HCT116 (cell line): ENCODE measurements around the gene SLC35E4. TPM values are rescaled to one million over a fixed set of nuclear protein-coding genes. Genes with fewer than 3 reads are reported as not detected.

Source experiments
- ATAC-seq: fragments of 200-7000 bp; cut with Tn5 transposase; 2 replicates; pipeline ENCODE4 v1.9.1; 2020; ENCODE audit warnings: mild to moderate bottlenecking, moderate library complexity
- BruUV-seq: library from RNA; stranded (reverse); fragments of 400-500 nt; replicated peaks from 2 replicates; lab custom pipeline; 2021; lab: Mats Ljungman, UMichigan
- CTCF ChIA-PET: fragments of 300-600 bp; sonication (Branson Sonifier 250); formaldehyde crosslinking; loops from one replicate; lab custom pipeline; 2021; ENCODE audit warnings: antibody characterized with exemption; lab: Charles Lee
- POLR2A ChIA-PET: fragments of 300-600, 350-600 bp; sonication (Branson Sonifier 250); formaldehyde crosslinking; loops from one replicate; lab custom pipeline; 2021; ENCODE audit warnings: antibody characterized with exemption; lab: Charles Lee
- RAD21 ChIA-PET, 2 experiments: fragments of 300-600 bp; sonication (Branson Sonifier 250); formaldehyde crosslinking; loops; one replicate each; lab custom pipeline; 2023; ENCODE audit warnings: low total read pairs in 2 of 2; ENCODE audit not compliant: uncharacterized antibody in 2 of 2, unreplicated experiment in 2 of 2, low non-redundant PET in 1 of 2; lab: Charles Lee
- DNase-seq: peaks from one replicate; pipeline ENCODE4 v3.0.0-alpha.2; 2010; ENCODE audit warnings: low read depth, low spot score
- H2AFZ ChIP-seq: fragments of 200-600 bp; shearing (Covaris generic), sonication (generic); 2 replicates; pipeline ENCODE4 v1.6.1; 2017; ENCODE audit warnings: low read depth, mixed run types, mixed read lengths, antibody characterized with exemption, low read length; ENCODE audit not compliant: poor library complexity, severe bottlenecking
- H3K27ac ChIP-seq: 2 replicates; pipeline ENCODE4 v1.5.1; 2012; ENCODE audit warnings: low read depth, low read length
- H3K27me3 ChIP-seq: fragments of 200-600 bp; sonication (generic); 2 replicates; pipeline ENCODE4 v1.6.1; 2016; ENCODE audit warnings: mixed run types, low read length, mixed read lengths; ENCODE audit not compliant: insufficient read depth
- H3K36me3 ChIP-seq, 2 experiments: fragments of 200-500 bp in 1 of 2; fragments of 200-600 bp in 1 of 2; sonication (Bioruptor generic) in 1 of 2; sonication (generic) in 1 of 2; 2 replicates each; pipeline versions ENCODE4 v1.5.1 to v1.6.1; 2014 to 2016; ENCODE audit warnings: low read length in 2 of 2, inconsistent platforms in 1 of 2, mixed read lengths in 1 of 2, mixed run types in 1 of 2; ENCODE audit not compliant: insufficient read depth in 2 of 2, control insufficient read depth in 1 of 2
- H3K4me1 ChIP-seq, 2 experiments: fragments of 200-600 bp in 1 of 2; sonication (generic) in 1 of 2; 2 replicates each; pipeline versions ENCODE4 v1.5.1 to v1.6.1; 2012 to 2017; ENCODE audit warnings: low read length in 2 of 2, inconsistent platforms in 1 of 2, mild to moderate bottlenecking in 1 of 2, mixed read lengths in 1 of 2, mixed run types in 1 of 2, moderate library complexity in 1 of 2; ENCODE audit not compliant: insufficient read depth in 2 of 2, control insufficient read depth in 1 of 2
- H3K4me2 ChIP-seq: fragments of 200-600 bp; sonication (generic); 2 replicates; pipeline ENCODE4 v1.6.1; 2017; ENCODE audit warnings: mixed run types, low read length, mixed read lengths
- H3K4me3 ChIP-seq, 2 experiments: fragments of 200-600 bp in 1 of 2; sonication (generic) in 1 of 2; replicated peaks in 1 of 2; 2 replicates each; pipeline ENCODE4 v1.5.1; 2011 to 2016; ENCODE audit warnings: low read length in 2 of 2, control low read depth in 1 of 2, low read depth in 1 of 2, mild to moderate bottlenecking in 1 of 2, mixed read lengths in 1 of 2, mixed run types in 1 of 2
- H3K79me2 ChIP-seq: fragments of 200-600 bp; sonication (generic); 2 replicates; pipeline ENCODE4 v1.6.1; 2017; ENCODE audit warnings: mild to moderate bottlenecking, mixed run types, low read length, moderate library complexity, mixed read lengths; ENCODE audit not compliant: insufficient read depth
- H3K9ac ChIP-seq: fragments of 200-600 bp; sonication (generic); 2 replicates; pipeline ENCODE4 v1.6.1; 2016; ENCODE audit warnings: low read length, mixed read lengths
- H3K9me2 ChIP-seq: fragments of 200-600 bp; sonication (generic), shearing (Covaris generic); 2 replicates; pipeline ENCODE4 v1.6.1; 2017; ENCODE audit warnings: mixed run types, mild to moderate bottlenecking, moderate library complexity; ENCODE audit not compliant: insufficient read depth
- H3K9me3 ChIP-seq, 2 experiments: fragments of 200-500 bp in 1 of 2; fragments of 200-600 bp in 1 of 2; sonication (Bioruptor generic) in 1 of 2; sonication (generic) in 1 of 2; 2 replicates each; pipeline ENCODE4 v1.6.1; 2014 to 2017; ENCODE audit warnings: low read length in 2 of 2, mixed read lengths in 2 of 2, inconsistent platforms in 1 of 2, low read depth in 1 of 2, mild to moderate bottlenecking in 1 of 2, mixed run types in 1 of 2, moderate library complexity in 1 of 2; ENCODE audit not compliant: control insufficient read depth in 1 of 2, insufficient read depth in 1 of 2
- H4K20me1 ChIP-seq: fragments of 200-600 bp; sonication (generic), shearing (Covaris generic); 2 replicates; pipeline ENCODE4 v1.6.1; 2017; ENCODE audit warnings: mixed run types, mild to moderate bottlenecking, moderate library complexity; ENCODE audit not compliant: insufficient read depth
- CEBPB ChIP-seq: IDR thresholded peaks from 2 replicates; pipeline ENCODE4 v1.6.1; 2012; ENCODE audit warnings: low read depth
- ELF1 ChIP-seq: IDR thresholded peaks from 2 replicates; pipeline ENCODE4 v1.6.1; 2012; ENCODE audit warnings: low read depth, borderline replicate concordance
- EZH2 ChIP-seq: fragments of 200-600 bp; sonication (generic); IDR thresholded peaks from 2 replicates; pipeline ENCODE4 v1.6.1; 2017; ENCODE audit warnings: antibody characterized with exemption, mixed run types
- FOSL1 ChIP-seq: IDR thresholded peaks from 2 replicates; pipeline ENCODE4 v1.6.1; 2012; ENCODE audit warnings: low read depth
- JUND ChIP-seq: IDR thresholded peaks from 2 replicates; pipeline ENCODE4 v1.6.1; 2012
- POLR2A ChIP-seq: IDR thresholded peaks from 2 replicates; pipeline ENCODE4 v1.7.0; 2011; ENCODE audit warnings: borderline replicate concordance; ENCODE audit not compliant: insufficient read depth, insufficient read length; ENCODE audit errors: extremely low read depth
- POLR2AphosphoS5 ChIP-seq: IDR thresholded peaks from 2 replicates; pipeline ENCODE4 v1.6.1; 2011; ENCODE audit warnings: mild to moderate bottlenecking, low read depth, low read length, moderate library complexity
- RAD21 ChIP-seq: IDR thresholded peaks from 2 replicates; pipeline ENCODE4 v1.6.1; 2012; ENCODE audit warnings: low read depth, mild to moderate bottlenecking
- SIN3A ChIP-seq: IDR thresholded peaks from 2 replicates; pipeline ENCODE4 v1.6.1; 2012; ENCODE audit warnings: low read depth
- SP1 ChIP-seq: IDR thresholded peaks from 2 replicates; pipeline ENCODE4 v1.6.1; 2012; ENCODE audit warnings: low read depth
- SRF ChIP-seq: IDR thresholded peaks from 2 replicates; pipeline ENCODE4 v1.6.1; 2012; ENCODE audit warnings: low read depth
- TCF7L2 ChIP-seq: IDR thresholded peaks from 2 replicates; pipeline ENCODE4 v1.7.0; 2011; ENCODE audit warnings: borderline replicate concordance, inconsistent platforms; ENCODE audit not compliant: insufficient read depth, insufficient read length; ENCODE audit errors: extremely low read depth
- YY1 ChIP-seq: IDR thresholded peaks from 2 replicates; pipeline ENCODE4 v1.6.1; 2011; ENCODE audit warnings: low read length, low read depth, moderate library complexity, mild to moderate bottlenecking; ENCODE audit not compliant: insufficient replicate concordance; ENCODE audit errors: extremely low read depth
- ZFX ChIP-seq: fragments of 450-650 bp; IDR thresholded peaks from 2 replicates; pipeline ENCODE4 v1.6.1; 2017
- ZNF274 ChIP-seq: fragments of 200-500 bp; sonication (Bioruptor generic); IDR thresholded peaks from 2 replicates; pipeline ENCODE4 v1.6.1; 2014; ENCODE audit warnings: mild to moderate bottlenecking, low read depth, low read length, inconsistent platforms
- intact Hi-C: fragments of 100-400 bp; cut with micrococcal nuclease; formaldehyde crosslinking; loops from 2 replicates; pipeline ENCODE4 v1.10.0; 2022
- total RNA-seq: library from RNA; stranded (reverse); gene quantifications from one replicate; pipeline ENCODE4 v1.2.1, GENCODE V29; 2021; ENCODE audit not compliant: unreplicated experiment
- TF ChIP-seq, protein P1 (sequence below), 3 experiments: fragments of 200-600 bp in 1 of 3; sonication (generic) in 1 of 3; IDR thresholded peaks in 2 of 3; conservative IDR thresholded peaks in 1 of 3; 2 replicates each; pipeline ENCODE4 v1.5.1; 2012 to 2017; ENCODE audit warnings: low read depth in 2 of 3, low read length in 2 of 3, antibody characterized with exemption in 1 of 3, borderline replicate concordance in 1 of 3, control low read depth in 1 of 3, mild to moderate bottlenecking in 1 of 3, mixed read lengths in 1 of 3, mixed run types in 1 of 3, moderate library complexity in 1 of 3; ENCODE audit not compliant: insufficient read depth in 1 of 3
- TF ChIP-seq, protein P2 (sequence below): IDR thresholded peaks from 2 replicates; pipeline ENCODE4 v1.6.1; 2012; ENCODE audit warnings: low read depth
- TF ChIP-seq, protein P3 (sequence below): IDR thresholded peaks from 2 replicates; pipeline ENCODE4 v1.6.1; 2011; ENCODE audit warnings: mild to moderate bottlenecking, low read length, moderate library complexity; ENCODE audit not compliant: insufficient replicate concordance; ENCODE audit errors: extremely low read depth

The SLC35E4 gene
- total RNA-seq, 1 experiment from 2014 or later: 6.2 TPM

DNA sequence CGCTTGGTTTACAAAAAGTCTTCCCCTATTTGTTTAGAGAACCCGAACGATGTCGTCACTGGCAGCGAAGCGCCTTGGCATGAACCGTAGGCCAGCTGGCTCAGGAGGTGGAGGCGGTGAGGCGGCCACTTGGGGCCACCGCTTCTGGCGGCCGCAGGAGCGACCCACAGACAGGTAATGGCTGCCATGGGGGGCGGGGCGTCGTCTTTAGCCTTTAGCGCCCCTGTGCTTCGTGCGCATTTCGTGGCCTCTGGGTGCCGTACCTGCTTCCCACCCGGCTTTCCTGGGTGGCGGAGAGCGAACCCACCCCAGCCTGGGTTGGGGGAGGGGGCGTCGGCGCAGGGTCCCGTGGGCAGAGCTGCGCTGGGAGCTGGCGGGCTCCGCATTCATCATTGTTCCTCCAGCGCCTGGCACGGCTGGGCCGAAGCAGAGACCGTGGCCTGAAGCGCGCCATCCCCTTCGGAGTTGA, 58.6 kb downstream of the SLC35E4 start (continued):
- TF ChIP-seq SRF (no peak), RAD21 (no peak)
- TF ChIP-seq, all 23 proteins: peak for 4

DNA sequence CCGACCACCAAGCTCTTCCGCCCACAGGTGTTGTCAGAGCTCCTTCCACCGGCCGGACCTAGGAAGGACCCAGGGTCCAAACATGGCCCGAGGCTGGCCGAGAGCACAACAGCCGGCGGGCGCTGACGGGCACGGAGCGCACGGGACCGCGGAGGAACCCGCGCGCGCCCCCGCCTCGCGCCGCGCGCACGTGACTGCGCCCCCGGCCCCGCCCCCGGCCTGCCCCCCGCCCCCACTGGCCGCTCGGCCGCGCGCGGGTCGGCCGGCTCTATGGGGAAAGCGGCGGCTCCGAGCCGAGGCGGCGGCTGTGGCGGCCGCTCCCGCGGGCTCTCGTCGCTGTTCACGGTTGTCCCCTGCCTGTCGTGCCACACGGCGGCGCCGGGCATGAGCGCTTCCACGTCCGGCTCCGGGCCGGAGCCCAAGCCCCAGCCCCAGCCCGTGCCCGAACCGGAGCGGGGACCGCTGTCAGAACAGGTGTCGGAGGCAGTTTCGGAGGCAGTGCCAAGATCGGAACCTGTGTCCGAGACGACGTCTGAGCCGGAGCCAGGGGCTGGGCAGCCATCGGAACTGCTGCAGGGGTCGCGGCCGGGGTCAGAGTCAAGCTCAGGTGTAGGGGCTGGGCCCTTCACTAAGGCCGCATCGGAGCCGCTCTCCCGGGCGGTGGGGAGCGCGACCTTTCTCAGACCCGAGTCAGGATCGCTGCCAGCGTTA, 59.2 kb downstream of the SLC35E4 start, which contains the start of gene OSBP2:
TSS of gene OSBP2 (plus strand) at position 235 of the 711 bp plus-strand sequence. CDS start at position 271, 36 bp downstream.
- ChIA-PET POLR2A (no interaction called here), CTCF (no interaction called here), RAD21 (no interaction called here)
- Histone ChIP-seq H3K9me2 (no peaks in the 10 kb centered on the region), H3K4me2 (peak within 1 kb of the TSS; percentile 96), H3K27me3 (no peaks in the 10 kb centered on the region), H3K79me2 (peaks cover 17% of the 10 kb centered on the region; the same call in 1 of the 2 replicates), H3K4me3 (peak within 1 kb of the TSS; percentile 66 to 80), H2AFZ (no peak within 1 kb of the TSS), H3K4me1 (peaks cover 15 to 40% of the 10 kb centered on the region in 2 experiments), H3K9ac (peak within 1 kb of the TSS; percentile 83), H3K27ac (peak within 1 kb of the TSS; percentile 75)
- DNase-seq: no peak
- TF ChIP-seq, protein P1, sequence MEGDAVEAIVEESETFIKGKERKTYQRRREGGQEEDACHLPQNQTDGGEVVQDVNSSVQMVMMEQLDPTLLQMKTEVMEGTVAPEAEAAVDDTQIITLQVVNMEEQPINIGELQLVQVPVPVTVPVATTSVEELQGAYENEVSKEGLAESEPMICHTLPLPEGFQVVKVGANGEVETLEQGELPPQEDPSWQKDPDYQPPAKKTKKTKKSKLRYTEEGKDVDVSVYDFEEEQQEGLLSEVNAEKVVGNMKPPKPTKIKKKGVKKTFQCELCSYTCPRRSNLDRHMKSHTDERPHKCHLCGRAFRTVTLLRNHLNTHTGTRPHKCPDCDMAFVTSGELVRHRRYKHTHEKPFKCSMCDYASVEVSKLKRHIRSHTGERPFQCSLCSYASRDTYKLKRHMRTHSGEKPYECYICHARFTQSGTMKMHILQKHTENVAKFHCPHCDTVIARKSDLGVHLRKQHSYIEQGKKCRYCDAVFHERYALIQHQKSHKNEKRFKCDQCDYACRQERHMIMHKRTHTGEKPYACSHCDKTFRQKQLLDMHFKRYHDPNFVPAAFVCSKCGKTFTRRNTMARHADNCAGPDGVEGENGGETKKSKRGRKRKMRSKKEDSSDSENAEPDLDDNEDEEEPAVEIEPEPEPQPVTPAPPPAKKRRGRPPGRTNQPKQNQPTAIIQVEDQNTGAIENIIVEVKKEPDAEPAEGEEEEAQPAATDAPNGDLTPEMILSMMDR (IDR thresholded peaks at IDR 0.05 in 2 of 3, conservative IDR thresholded peaks at IDR 0.05 in 1 of 3; ENCODE audit: borderline replicate concordance in 1 of 3, insufficient read depth in 1 of 3, low read depth in 2 of 3, low read length in 2 of 3): no peak
- TF ChIP-seq SP1 (no peak), POLR2AphosphoS5 (peak; percentile 50), ELF1 (no peak), SIN3A (no peak), TCF7L2 (peak; percentile 4), YY1 (no peak), EZH2 (no peak), POLR2A (no peak), FOSL1 (no peak), JUND (no peak), ZFX (no peak; the same call in 1 of the 2 replicates), CEBPB (no peak), ZNF274 (no peak)
- TF ChIP-seq, protein P2, sequence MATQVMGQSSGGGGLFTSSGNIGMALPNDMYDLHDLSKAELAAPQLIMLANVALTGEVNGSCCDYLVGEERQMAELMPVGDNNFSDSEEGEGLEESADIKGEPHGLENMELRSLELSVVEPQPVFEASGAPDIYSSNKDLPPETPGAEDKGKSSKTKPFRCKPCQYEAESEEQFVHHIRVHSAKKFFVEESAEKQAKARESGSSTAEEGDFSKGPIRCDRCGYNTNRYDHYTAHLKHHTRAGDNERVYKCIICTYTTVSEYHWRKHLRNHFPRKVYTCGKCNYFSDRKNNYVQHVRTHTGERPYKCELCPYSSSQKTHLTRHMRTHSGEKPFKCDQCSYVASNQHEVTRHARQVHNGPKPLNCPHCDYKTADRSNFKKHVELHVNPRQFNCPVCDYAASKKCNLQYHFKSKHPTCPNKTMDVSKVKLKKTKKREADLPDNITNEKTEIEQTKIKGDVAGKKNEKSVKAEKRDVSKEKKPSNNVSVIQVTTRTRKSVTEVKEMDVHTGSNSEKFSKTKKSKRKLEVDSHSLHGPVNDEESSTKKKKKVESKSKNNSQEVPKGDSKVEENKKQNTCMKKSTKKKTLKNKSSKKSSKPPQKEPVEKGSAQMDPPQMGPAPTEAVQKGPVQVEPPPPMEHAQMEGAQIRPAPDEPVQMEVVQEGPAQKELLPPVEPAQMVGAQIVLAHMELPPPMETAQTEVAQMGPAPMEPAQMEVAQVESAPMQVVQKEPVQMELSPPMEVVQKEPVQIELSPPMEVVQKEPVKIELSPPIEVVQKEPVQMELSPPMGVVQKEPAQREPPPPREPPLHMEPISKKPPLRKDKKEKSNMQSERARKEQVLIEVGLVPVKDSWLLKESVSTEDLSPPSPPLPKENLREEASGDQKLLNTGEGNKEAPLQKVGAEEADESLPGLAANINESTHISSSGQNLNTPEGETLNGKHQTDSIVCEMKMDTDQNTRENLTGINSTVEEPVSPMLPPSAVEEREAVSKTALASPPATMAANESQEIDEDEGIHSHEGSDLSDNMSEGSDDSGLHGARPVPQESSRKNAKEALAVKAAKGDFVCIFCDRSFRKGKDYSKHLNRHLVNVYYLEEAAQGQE: no peak
- TF ChIP-seq, protein P3, sequence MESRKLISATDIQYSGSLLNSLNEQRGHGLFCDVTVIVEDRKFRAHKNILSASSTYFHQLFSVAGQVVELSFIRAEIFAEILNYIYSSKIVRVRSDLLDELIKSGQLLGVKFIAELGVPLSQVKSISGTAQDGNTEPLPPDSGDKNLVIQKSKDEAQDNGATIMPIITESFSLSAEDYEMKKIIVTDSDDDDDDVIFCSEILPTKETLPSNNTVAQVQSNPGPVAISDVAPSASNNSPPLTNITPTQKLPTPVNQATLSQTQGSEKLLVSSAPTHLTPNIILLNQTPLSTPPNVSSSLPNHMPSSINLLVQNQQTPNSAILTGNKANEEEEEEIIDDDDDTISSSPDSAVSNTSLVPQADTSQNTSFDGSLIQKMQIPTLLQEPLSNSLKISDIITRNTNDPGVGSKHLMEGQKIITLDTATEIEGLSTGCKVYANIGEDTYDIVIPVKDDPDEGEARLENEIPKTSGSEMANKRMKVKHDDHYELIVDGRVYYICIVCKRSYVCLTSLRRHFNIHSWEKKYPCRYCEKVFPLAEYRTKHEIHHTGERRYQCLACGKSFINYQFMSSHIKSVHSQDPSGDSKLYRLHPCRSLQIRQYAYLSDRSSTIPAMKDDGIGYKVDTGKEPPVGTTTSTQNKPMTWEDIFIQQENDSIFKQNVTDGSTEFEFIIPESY: no peak
- TF ChIP-seq, all 23 proteins: peak for 2
- H3K9me3 ChIP-seq: no peaks in the 10 kb centered on the region
- no peaks in the 10 kb centered on the region for H3K36me3 ChIP-seq
- no peaks in the 10 kb centered on the region for H4K20me1 ChIP-seq
- intact Hi-C loops: no loop called here
- ATAC-seq: peak; percentile 79
- no TSS peak for BruUV-seq
